Stimulated activated naive CD4-positive, alpha-beta T cell treated with Interleukin-2 at 50 U/mL for 16 hours (primary cell): ENCODE measurements around the gene VPS13D.
"Not testable (repeated sequence)": the region's sequence is repeated elsewhere in the genome, so short reads cannot be mapped to it uniquely, and the experiment has no call there.

Experiments used
- DNase-seq: peaks from one replicate; lab custom pipeline; 2025; lab: John Stamatoyannopoulos, UW

Gene VPS13D

GRCh38 chr1:12196641-12197482 lies 33.0 kb upstream of the VPS13D start:
- DNase-seq = no peak

DNA sequence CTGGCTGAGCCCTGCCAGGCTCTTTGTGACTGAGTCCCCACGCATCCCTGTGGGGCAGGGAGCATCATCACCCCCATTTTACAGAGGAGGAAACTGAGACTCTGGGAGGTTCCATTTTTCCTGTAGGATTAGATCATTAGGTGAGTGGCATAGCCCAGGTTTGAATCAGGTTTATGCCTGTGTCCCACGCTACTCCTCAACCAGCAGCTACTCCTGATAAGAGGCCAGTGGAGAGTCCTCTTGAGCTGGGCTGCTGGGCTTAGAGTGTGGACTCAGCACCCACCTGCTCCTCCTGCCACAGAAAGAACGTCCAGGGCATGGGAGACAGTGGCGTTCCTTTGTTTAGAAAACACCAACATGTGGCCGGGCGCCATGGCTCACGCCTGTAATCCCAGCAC lies 32.3 kb upstream of the VPS13D start:
- DNase-seq = no peak

- DNase-seq = no peak
Measured at GRCh38 chr1:12200208-12200607, 29.6 kb upstream of the VPS13D start.

DNA sequence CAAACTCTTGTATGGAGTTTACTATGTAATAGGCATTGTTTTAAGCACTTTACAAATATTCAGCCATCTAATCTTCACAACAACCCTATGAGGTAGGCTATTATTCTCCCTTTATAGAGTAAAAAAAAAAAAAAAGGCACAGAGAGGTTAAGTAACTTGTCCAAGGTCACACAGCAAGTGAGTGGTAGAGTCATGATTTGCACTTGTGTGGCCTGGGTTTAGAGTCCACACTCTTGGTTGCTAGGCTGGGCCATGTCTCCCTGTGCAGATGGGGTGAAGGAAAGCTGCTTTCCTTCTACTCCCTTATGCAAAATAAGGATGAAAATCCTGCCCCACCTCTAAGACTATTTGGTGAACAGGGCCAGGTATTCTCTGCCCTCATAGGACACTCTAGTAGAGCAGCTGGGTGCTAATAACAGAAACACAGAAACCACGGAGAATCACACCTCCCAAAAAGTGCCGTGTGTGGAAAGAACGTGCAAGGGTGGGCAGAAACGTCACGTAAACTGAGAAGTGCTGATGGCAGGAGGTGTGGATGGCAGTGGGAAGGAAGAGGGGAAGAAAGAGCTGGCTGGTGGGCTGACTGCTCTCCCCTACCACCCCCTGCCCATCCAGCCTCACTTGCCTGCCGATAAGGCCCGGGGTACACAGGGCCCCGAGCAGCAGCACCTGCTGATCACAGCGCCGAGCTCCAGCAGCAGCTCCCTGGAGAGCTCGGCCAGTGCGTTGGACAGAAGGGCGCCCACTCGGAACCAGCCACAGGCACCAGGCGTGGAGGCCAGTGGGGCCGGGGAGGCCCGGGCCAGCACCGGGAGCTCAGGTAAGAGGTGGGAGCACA lies 28.3 kb upstream of the VPS13D start:
- peak; percentile 19 for DNase-seq

DNA sequence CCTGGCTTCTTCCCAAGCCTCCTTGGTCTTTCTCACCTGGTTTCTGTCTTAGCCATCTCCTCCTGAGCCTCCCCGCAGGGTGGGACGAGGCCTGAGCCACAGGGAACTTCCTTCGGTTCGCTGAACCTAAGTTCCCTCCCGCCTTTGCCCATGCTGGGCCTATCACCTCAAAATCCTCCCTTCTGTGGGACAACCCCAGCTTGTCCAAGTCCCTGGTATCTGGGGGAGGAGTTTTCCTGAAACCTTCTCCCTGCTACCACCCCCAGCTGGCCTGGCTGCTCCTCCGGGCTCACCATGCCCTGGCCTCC lies 27.7 kb upstream of the VPS13D start:
- no peak for DNase-seq

DNA sequence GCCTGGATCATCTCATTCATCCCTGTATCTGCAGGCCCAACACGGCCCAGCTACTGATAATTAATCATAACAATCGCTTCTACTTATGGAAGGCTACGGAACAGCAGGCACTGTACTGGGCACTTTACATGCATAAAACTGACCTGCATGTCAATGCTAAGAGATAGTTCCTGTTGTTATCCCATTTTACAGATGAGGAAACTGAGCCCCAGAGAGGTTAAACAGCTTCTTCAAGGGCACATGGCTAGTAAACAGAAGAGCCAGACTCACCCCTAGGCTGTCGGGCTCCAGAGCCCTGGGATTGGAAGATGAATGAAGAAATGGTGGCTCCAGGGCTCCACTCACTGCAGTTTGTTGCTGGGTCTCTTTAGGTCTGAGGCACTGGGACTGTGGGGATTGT lies 27.3 kb upstream of the VPS13D start:
- DNase-seq = no peak

DNA sequence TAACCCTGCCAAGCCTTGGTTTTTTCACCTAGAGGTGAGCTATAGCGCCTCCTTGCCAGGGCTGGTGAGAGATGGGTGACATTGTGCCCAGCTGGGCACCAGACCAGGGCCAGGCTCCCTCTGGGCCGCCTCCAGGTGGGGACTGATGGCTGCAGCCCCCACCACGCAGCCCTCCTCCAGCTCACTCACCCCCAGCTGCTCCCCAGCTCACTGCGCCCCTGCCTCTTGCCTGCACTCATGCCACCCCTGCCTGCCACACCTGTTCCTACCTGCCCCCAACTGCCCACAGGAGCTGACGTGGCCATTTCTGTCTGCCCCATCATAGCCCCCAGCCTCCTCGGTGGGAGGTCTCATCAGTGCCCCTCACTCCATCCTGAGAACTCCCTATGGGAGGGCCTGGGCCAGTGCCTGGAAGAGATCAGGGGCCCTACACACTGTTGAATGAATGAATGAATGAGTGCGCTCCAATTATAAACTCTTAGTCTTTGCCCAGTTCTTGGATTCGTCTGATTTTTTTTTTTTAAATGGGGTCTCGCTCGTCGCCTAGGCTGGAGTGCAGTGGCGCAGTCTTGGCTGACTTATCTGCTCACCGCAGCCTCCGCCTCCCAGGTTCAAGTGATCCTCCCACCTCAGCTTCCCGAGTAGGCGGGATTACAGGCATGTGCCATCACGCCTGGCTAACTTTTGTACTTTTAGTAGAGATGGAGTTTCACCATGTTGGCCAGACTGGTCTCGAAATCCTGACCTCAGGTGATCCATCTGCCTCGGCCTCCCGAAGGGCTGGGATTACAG lies 26.4 kb upstream of the VPS13D start:
- no peak for DNase-seq

GRCh38 chr1:12204140-12204539 lies 25.7 kb upstream of the VPS13D start:
- DNase-seq = peak; percentile 60

DNA sequence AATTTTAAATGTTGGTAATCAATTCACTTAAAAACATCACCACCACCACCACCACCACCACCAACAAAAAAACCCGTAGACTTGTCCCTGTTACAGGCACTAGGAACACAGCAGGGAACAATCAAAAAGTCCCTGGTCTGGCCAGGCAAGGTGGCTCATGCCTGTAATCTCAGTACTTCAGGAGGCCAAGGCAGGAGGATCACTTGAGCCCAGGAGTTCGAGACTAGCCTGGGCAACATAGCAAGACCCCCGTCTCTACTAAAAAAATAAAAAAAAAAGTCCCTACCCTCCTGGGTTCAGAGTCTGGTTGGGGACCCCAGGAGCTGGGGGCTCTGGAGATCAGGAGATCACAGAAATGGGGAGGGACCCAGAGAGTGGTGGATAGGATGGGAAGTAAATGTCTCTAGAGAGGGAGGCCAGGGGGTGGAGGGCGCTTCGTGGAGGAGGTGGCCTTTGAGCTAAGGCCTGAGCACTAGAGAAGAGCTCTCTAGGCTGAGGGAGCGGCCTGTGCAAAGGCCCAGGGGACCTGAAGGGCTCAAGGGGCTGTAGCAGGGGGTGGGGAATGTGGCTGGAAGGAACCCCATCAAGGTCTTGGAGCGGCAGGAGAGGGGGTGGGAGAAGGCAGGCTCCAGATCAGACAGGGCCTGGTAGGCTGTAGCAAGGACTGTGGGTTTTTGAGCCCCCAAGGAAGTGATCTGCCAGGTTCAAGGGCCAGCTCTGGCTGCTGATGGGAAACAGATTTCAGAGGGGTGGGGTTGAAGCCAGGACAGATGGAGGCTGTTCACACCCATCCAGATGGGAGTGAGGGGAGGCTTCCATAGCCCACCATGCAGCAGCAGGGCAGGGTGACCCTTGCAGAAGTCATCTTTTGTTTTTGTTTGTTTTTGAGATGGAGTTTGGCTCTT lies 24.8 kb upstream of the VPS13D start:
- no peak for DNase-seq

DNA sequence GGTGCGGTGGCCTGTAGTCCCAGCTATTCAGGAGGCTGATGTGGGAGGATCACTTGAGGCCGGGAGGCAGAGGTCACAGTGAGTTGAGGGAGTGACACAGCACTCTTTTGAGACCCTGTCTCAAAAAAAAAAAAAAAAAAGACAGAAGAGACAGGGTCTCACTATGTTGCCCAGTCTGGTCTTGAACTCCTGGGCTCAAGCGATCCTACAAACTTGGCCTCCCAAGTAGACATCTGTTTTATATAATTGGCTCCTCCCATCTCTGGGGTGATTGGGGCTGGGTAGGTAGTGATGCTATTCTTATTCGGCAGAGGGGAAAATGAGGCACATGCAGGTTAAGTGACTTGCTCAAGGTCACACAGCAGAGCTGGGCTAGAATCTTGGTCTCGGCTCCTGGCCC lies 23.6 kb upstream of the VPS13D start:
- no peak for DNase-seq

DNA sequence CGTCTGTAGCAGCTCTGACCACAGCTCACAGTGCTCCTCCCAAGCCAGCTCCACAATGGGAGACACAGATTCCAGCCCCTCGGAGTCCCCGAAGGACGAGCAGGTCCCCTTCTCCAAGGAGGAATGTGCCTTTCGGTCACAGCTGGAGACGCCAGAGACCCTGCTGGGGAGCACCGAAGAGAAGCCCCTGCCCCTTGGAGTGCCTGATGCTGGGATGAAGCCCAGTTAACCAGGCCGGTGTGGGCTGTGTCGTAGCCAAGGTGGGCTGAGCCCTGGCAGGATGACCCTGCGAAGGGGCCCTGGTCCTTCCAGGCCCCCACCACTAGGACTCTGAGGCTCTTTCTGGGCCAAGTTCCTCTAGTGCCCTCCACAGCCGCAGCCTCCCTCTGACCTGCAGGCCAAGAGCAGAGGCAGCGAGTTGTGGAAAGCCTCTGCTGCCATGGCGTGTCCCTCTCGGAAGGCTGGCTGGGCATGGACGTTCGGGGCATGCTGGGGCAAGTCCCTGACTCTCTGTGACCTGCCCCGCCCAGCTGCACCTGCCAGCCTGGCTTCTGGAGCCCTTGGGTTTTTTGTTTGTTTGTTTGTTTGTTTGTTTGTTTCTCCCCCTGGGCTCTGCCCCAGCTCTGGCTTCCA lies 22.9 kb upstream of the VPS13D start:
- DNase-seq = no peak

GRCh38 chr1:12208271-12208670 lies 21.6 kb upstream of the VPS13D start:
- no peak for DNase-seq

- DNase-seq = peak; percentile 76
Measured at GRCh38 chr1:12208764-12209494, 20.9 kb upstream of the VPS13D start.

GRCh38 chr1:12209495-12209832 lies 20.4 kb upstream of the VPS13D start:
- no peak for DNase-seq

DNA sequence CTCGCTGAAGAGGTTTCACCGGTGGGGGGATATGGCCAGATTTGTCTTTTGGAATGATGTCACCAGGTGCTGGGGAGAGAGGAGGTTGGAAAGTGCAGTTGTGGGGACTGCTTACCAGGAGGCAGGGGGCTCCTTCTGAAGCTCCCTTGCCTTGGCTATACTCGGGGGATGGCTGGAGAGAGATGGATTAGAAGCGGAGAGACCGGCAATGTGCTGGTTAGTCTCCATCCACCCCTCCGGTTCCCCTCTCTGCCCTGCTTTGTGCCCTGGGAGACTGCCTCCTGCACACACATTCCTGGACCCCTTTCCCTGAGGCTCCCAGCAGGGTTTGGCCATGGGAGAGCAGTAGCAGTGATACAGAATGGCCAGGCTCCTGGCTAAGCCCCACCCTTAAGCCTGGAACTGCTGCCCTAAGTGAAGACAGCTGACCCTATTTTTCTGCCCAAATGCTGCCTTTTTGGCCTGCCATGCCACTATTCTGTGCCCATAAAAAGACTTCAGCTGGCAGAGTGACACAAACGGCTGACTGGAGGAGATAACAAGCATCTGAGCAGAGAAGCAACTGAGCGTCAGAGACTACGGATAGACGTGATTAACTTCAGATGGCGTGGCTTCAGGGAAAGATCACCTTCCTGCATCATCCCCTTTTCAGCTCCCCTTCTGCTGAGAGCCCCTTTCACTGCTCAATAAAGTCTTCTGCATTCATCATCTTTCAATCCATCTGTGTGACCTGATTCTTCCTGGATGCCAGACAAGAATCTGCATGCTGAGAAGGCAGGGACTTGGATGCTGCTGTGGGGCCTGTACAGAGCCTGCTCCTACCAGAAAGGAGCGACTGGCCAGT lies 14.5 kb upstream of the VPS13D start:
- DNase-seq = no peak

DNA sequence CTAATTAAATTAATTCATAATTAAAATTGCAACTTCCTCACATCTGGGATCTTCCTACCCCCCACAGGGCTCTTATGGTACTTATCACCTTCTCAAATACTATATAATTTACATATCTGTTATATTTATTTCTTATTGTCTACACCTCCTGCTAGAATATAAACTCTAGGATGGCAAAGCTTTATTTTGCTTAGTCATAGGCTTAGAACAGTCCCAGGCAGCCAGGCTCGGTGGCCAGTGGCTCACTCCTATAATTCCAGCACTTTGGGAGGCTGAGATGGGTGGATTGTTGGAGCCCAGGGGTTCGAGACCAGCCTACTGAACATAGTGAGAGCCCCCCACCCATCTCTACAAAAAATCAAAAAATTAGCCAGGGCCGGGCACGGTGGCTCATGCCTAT lies 10.0 kb upstream of the VPS13D start:
- DNase-seq = no peak

DNA sequence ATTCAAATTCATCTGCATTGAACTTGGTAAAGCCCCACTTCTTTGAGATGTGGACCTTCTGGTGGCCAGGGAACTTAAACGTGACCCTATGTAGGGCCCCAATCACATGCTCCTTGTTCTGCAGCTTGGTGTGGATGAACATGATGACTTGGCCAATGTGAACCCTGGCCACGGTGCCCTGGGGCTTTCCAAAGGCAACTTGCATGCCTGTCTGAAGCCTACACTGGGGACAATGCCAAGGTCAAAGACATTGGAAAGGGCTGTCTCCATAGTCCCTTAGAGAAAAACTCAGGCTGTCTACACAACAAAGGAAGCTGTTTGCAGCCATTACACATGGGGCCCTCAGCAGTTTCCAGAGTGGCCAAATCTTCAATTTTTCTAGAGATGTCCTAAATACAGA lies 8.9 kb upstream of the VPS13D start:
- DNase-seq = no peak

DNA sequence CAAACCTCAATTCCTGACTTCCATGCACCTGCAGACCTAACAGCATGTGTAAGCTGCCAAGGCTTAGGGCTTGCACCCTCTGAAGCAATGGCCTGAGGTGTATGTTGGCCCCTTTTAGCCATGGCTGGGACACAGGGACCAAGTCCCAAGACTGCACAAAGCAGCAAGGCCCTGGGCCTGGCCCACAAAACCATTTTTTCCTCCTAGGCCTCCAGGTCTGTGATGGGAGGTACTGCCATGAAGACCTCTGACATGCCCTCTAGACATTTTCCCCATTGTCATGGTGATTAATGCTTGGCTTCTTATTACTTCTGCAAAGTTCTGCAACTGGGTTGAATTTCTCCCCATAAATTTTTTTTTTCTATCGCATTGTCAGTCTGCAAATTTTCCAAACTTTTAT lies 7.1 kb upstream of the VPS13D start:
- not testable (repeated sequence) for DNase-seq

DNA sequence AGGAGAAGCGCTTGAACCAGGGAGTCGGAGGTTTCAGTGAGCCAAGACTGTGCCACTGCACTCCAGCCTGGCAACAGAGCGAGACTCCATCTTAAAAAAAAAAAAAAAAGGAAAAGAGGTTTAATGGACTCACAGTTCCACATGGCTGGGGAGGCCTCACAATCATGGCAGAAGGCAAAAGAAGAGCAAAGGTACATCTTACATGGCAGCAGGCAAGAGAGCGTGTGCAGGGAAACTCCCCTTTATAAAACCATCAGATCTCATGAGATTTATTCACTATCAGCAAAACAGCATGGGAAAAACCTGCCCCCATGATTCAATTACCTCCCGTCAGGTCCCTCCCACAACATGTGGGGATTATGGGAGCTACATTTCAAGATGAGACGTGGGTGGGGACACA lies 5.7 kb upstream of the VPS13D start:
- not testable (repeated sequence) for DNase-seq

- no peak for DNase-seq
Measured at GRCh38 chr1:12228979-12229378, 851 bp upstream of the VPS13D start.
